Measurements from ENCODE around the gene ITGA5. TPM values are rescaled to one million over a fixed set of nuclear protein-coding genes. Genes with fewer than 3 reads are reported as not detected.

The ITGA5 gene
- total and polyA plus RNA-seq, 12 donors, result 15.7 to 141 (median 72.2) TPM

DNA sequence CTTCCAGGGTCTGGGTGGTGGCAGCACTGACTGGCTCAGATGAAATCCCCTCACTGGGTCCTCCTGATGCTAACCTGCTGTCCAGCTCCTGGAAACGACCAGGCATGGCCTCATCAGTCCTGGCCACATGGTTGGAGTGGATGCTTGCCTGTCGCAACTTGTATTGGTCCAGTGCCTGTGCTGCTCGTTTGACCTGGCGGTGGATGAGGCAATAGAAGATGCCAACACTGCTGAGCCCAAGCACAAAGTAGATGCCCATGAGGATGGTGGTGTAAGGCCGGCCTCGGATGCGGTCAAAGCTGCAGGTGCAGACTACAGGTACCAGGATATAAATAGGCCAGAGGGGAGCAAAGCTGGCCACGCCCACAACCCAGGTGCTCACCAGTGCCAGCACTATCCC lies 56.0 kb downstream of the ITGA5 start:
- Histone ChIP-seq H3K27ac (no peak overlapping the region), H3K27me3 (no peaks in the 10 kb centered on the region), H3K9me3 (replicated peaks in 1 of 3) (no peaks in the 10 kb centered on the region), H3K36me3 (replicated peaks in 1 of 2) (no peaks in the 10 kb centered on the region), H3K4me3 (no peak overlapping the region), H3K4me1 (replicated peaks in 1 of 2) (peaks cover 14 to 23% of the 10 kb centered on the region in 2 donors)
- 70 to 78% (median 76%) methylated on average over 4 to 8 of the region's 8 CpGs for WGBS, 4 donors
- intact Hi-C loops (cut with DNase I), result loop anchor here (5.0 to 10.0 kb wide), 3 partner anchors 68 to 141 kb away; no protein-coding TSS in a partner anchor
- no peak for DNase-seq
- TF ChIP-seq, protein P1, sequence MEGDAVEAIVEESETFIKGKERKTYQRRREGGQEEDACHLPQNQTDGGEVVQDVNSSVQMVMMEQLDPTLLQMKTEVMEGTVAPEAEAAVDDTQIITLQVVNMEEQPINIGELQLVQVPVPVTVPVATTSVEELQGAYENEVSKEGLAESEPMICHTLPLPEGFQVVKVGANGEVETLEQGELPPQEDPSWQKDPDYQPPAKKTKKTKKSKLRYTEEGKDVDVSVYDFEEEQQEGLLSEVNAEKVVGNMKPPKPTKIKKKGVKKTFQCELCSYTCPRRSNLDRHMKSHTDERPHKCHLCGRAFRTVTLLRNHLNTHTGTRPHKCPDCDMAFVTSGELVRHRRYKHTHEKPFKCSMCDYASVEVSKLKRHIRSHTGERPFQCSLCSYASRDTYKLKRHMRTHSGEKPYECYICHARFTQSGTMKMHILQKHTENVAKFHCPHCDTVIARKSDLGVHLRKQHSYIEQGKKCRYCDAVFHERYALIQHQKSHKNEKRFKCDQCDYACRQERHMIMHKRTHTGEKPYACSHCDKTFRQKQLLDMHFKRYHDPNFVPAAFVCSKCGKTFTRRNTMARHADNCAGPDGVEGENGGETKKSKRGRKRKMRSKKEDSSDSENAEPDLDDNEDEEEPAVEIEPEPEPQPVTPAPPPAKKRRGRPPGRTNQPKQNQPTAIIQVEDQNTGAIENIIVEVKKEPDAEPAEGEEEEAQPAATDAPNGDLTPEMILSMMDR (IDR thresholded peaks at IDR 0.05), result no peak
- no peak for TF ChIP-seq POLR2A (IDR thresholded peaks at IDR 0.05)

DNA sequence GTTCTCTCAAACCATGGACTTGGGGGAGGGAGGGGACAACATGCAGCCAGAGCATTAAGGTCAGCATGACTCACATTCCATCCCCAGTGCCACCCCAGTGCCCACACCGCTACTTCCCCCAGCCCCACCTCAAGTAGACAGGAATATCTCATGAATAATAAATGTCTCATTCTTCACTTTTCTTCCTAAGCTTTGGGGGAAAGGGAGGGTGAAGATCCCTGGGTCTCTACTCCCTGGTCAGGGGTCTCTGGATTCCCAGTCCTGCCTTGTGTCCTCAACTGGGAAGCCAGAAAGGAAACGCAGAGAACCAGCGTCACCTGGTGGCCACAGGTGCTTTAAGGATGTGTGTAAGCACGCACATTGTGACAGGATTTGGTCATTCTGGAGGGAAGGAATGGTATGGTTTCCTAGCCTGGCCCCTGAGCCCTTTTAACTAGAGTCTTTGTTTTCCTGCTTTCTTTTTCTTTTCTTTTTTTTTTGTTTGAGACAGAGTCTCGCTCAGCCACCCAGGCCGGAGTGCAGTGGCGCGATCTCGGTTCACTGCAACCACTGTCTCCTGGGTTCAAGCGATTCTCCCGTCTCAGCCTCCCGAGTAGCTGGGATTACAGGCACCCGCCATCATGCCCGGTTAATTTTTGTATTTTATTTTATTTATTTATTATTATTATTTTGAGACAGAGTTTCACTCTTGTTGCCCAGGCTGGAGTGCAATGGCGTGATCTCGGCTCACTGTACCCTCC lies 58.2 kb downstream of the ITGA5 start:
- no peaks in the 10 kb centered on the region for H3K36me3 ChIP-seq (replicated peaks in 1 of 2)
- peak overlapping the region in 3 of 5 donors; percentile 93 to 96 (median 96) for H3K27ac ChIP-seq
- no peak for TF ChIP-seq POLR2A (IDR thresholded peaks at IDR 0.05)
- TF ChIP-seq, protein P1 (IDR thresholded peaks at IDR 0.05), result peak; percentile 72 to 97 (median 92)
- intact Hi-C loops (cut with DNase I), result loop anchor here (5.0 to 10.0 kb wide), 3 partner anchors 66 to 139 kb away; no protein-coding TSS in a partner anchor
- H3K9me3 ChIP-seq (replicated peaks in 1 of 3), result no peaks in the 10 kb centered on the region
- 54 to 61% (median 57%) methylated on average over 16 of the region's 16 CpGs for WGBS, 4 donors
- peaks cover 14 to 26% of the 10 kb centered on the region in 2 donors for H3K4me1 ChIP-seq (replicated peaks in 1 of 2)
- H3K4me3 ChIP-seq, result no peak overlapping the region
- DNase-seq, result peak; percentile 80 to 94 (median 86)
- H3K27me3 ChIP-seq, result no peaks in the 10 kb centered on the region

- no peaks in the 10 kb centered on the region for H3K27me3 ChIP-seq
- WGBS, 4 donors, result 39 to 44% (median 41%) methylated on average over 9 of the region's 9 CpGs
- H3K4me1 ChIP-seq (replicated peaks in 1 of 2), result peaks cover 14 to 26% of the 10 kb centered on the region in 2 donors
- intact Hi-C loops (cut with DNase I), result loop anchor here (5.0 to 10.0 kb wide), 3 partner anchors 65 to 138 kb away; no protein-coding TSS in a partner anchor
- no peaks in the 10 kb centered on the region for H3K36me3 ChIP-seq (replicated peaks in 1 of 2)
- no peak for DNase-seq
- H3K9me3 ChIP-seq (replicated peaks in 1 of 3), result no peaks in the 10 kb centered on the region
- no peak for TF ChIP-seq POLR2A (IDR thresholded peaks at IDR 0.05)
- TF ChIP-seq, protein P1 (IDR thresholded peaks at IDR 0.05), result no peak
- H3K27ac ChIP-seq, result peak overlapping the region; percentile 78 to 96 (median 93)
- H3K4me3 ChIP-seq, result peak overlapping the region in 2 of 4 donors; percentile 23 to 59
Observed at GRCh38 chr12:54359762-54360351, 59.2 kb downstream of the ITGA5 start.

DNA sequence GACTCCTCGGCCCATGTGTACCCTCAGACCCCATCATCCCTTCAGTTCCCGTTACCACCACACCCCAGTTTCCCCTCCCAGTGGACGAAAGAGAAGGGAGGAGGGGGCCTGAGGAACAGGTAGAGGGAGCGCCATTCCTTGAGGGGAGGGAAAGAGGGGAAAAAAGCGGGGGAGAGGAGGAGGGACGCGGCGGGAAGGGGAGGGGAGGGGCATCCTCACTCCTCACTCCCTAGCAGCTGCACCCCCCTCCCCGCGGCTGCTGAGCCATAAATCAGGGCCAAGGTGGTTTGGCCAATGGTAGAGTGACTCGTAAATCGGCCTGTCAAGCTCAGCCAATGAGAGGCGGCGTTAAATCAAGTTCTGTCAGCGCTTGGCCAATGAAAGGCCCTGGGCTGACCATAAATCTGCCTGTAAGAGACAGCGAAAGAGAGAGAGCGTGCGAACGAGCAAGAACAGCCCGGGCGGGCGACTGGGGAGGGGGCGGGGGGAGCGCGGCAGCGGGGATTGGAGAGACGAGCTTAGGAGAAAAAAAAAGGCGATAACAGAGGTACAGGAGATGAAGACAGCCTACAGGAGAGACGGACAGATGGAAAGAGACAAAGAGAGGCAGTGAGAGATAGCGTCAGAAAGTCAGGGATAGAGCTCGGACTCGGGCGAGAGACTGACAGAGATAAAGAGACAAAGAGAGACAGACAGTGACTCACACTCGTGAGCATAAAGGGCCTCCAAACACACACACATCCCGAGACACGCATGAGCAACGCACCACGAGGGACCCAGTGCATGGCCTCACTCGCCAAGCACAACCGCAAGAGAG lies 59.9 kb downstream of the ITGA5 start:
- intact Hi-C loops (cut with DNase I), result no loop called here
- Histone ChIP-seq H3K4me3 (peak overlapping the region; percentile 1 to 69 (median 54)), H3K27me3 (no peaks in the 10 kb centered on the region), H3K27ac (peak overlapping the region; percentile 78 to 96 (median 93)), H3K9me3 (replicated peaks in 1 of 3) (no peaks in the 10 kb centered on the region), H3K36me3 (replicated peaks in 1 of 2) (no peaks in the 10 kb centered on the region), H3K4me1 (replicated peaks in 1 of 2) (peaks cover 14 to 26% of the 10 kb centered on the region in 2 donors)
- TF ChIP-seq POLR2A (IDR thresholded peaks at IDR 0.05), result peak in 1 of 2 donors; percentile 79
- TF ChIP-seq, protein P1 (IDR thresholded peaks at IDR 0.05), result peak in 3 of 6 experiments; percentile 3 to 21 (median 5)
- WGBS, 4 donors, result 0 to 1% (median 1%) methylated on average over 36 to 40 of the region's 40 CpGs
- peak; percentile 96 to 99 (median 98) for DNase-seq
